ENCODE measurements around the gene DUSP7.
"Not testable (repeated sequence)": the region's sequence is repeated elsewhere in the genome, so short reads cannot be mapped to it uniquely, and the experiment has no call there.

Gene DUSP7

GRCh38 chr3:52047295-52047960 lies 8.9 kb downstream of the DUSP7 start:
- TF ChIP-seq CTCF (IDR thresholded peaks at IDR 0.05; ENCODE audit: low read depth, low read length): no peak
- DNase-seq (ENCODE audit: low read depth in 2 of 2): no peak
- H3K4me3 ChIP-seq (replicated peaks in 1 of 2; ENCODE audit: low read depth in 2 of 2, low read length in 2 of 2): no peak overlapping the region

- DNase-seq (ENCODE audit: low read depth in 2 of 2): no peak
- no peak for TF ChIP-seq CTCF (IDR thresholded peaks at IDR 0.05; ENCODE audit: low read depth, low read length)
- H3K4me3 ChIP-seq (replicated peaks in 1 of 2; ENCODE audit: low read depth in 2 of 2, low read length in 2 of 2): no peak overlapping the region
Measured at GRCh38 chr3:52046902-52047239, 9.5 kb downstream of the DUSP7 start.

GRCh38 chr3:52046186-52046901 lies 10.0 kb downstream of the DUSP7 start:
- no peak for TF ChIP-seq CTCF (IDR thresholded peaks at IDR 0.05; ENCODE audit: low read depth, low read length)
- no peak overlapping the region for H3K4me3 ChIP-seq (replicated peaks in 1 of 2; ENCODE audit: low read depth in 2 of 2, low read length in 2 of 2)
- DNase-seq (ENCODE audit: low read depth in 2 of 2): peak; percentile 87 to 99

- no peak for TF ChIP-seq CTCF (IDR thresholded peaks at IDR 0.05; ENCODE audit: low read depth, low read length)
- DNase-seq (ENCODE audit: low read depth in 2 of 2): no peak
- no peak overlapping the region for H3K4me3 ChIP-seq (replicated peaks in 1 of 2; ENCODE audit: low read depth in 2 of 2, low read length in 2 of 2)
Measured at GRCh38 chr3:52044869-52045619, 11.3 kb downstream of the DUSP7 start.

- TF ChIP-seq CTCF (IDR thresholded peaks at IDR 0.05; ENCODE audit: low read depth, low read length): no peak
- no peak overlapping the region for H3K4me3 ChIP-seq (replicated peaks in 1 of 2; ENCODE audit: low read depth in 2 of 2, low read length in 2 of 2)
Measured at GRCh38 chr3:52043750-52044149, 12.6 kb downstream of the DUSP7 start.

GRCh38 chr3:52043039-52043438 lies 13.3 kb downstream of the DUSP7 start:
- not testable (repeated sequence) for H3K4me3 ChIP-seq (replicated peaks in 1 of 2; ENCODE audit: low read depth in 2 of 2, low read length in 2 of 2); DNase-seq (ENCODE audit: low read depth in 2 of 2)

More at GRCh38 chr3:52043750-52044149, 12.6 kb downstream of the DUSP7 start:
- DNase-seq (ENCODE audit: low read depth in 2 of 2): no peak

GRCh38 chr3:52041118-52041731 lies 15.1 kb downstream of the DUSP7 start:
- DNase-seq (ENCODE audit: low read depth in 2 of 2): no peak
- H3K4me3 ChIP-seq (replicated peaks in 1 of 2; ENCODE audit: low read depth in 2 of 2, low read length in 2 of 2): no peak overlapping the region
- peak; percentile 36 for TF ChIP-seq CTCF (IDR thresholded peaks at IDR 0.05; ENCODE audit: low read depth, low read length)
